ELF-1 (cell line): ENCODE measurements around the gene UNC5B.

Source experiments
- DNase-seq: peaks from one replicate; pipeline ENCODE4 v3.0.0-alpha.2; 2016; ENCODE audit warnings: low read depth, low spot score

The UNC5B gene

DNA sequence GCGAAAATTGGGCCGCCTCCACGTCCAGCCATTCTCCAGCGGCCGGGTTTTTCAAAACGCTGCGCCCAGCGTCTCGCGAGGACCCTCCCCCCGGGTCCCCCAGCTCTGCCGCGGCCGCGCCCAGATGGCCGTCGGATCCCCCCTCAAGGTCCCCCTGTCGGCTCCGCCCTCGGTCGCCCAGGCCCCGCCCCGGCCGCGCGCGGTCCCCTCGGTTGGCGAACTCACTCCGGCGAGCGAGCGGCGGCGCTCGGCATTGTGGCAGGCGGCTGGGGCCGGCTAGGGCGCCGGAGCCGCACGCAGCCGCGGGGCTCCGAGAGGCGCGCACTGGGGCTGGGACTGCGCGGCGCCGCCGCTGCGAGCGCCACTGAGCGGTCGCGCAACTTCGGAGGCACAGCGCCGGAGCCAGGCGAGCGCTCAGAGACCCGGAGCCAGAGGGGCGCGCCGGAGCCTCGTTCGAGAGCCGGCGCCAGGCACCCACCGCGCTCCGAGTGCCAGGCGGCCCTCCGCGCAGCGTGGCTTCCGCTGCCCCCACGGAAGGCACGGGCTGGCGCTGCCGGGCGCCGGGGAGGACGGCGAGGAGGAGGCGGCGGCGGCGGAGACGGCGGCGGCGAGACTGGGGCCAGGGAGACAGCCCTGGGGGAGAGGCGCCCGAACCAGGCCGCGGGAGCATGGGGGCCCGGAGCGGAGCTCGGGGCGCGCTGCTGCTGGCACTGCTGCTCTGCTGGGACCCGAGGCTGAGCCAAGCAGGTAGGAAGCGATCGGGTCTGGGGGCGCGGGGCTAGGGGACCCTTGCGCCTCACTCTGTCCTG is at the start of gene UNC5B:
Gene UNC5B, plus strand, starts transcription at position 253 of the 809 bp plus-strand sequence. Its CDS starts 416 bp downstream, at position 669.
- peak; percentile 88 for DNase-seq

DNA sequence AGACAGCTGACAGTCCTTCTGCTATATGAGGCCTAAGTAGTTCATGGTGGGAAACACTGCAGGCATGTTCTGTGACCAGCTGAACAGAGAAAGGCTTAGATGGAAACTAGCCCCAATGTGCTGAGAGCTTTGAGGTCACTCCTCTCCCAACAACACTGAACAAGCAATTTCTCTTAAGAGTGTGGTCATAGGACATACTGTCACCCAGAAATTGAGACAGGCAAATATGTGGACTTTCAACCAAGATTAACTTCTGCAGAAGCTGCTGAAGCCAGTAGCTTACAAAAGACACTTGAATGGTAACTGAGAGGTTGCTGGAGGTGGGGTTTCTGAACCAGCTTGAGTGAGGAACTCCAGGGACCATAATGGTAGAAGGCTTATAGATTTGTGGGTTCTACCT is 38.9 kb upstream of the UNC5B start:
- DNase-seq, result no peak

DNA sequence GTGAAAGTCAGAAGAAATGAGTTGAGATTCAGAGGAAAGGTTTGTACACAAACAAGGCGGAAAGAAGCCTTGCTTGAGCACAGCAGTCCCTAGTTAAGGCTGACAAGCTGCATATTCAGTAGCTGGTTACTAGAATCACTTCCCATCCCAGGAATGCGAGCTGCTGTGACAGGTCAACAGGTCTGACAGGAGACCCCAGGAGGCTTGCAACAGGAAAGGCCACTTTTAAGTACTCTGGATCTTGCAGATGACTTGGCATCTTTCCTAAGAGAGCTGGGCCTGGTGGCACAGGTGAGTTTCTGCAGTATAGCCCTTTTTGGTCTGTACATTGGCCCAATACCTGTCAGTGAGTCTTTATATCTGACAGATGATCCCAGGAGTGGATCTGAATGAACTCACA is 35.7 kb upstream of the UNC5B start:
- peak; percentile 69 for DNase-seq

DNA sequence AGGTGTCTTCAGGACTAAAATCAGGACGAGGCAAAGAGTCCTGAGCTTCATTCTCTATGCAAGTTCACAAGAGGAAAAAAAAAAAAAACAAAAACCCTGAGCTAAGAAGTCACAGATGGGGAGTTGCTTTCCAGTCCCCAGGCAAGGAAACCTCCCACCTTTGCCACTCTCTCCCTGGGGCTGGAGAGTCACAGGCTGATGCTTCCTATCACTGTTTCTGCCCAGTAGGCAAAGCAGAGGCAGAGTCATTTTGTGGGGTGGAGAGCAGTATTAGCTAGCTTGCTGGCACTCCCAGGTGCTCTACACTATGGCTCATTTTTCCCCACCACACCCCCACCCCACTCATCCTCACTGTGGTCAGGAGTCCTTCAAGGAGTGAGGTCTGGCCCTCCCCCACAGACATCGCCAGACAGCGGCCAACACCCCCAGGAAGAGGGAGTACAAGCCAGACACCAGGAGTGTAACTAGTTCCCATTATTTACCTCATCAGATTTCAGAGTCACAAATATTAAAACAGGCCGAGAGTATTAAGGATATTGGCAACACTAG is 34.6 kb upstream of the UNC5B start:
- no peak for DNase-seq

DNA sequence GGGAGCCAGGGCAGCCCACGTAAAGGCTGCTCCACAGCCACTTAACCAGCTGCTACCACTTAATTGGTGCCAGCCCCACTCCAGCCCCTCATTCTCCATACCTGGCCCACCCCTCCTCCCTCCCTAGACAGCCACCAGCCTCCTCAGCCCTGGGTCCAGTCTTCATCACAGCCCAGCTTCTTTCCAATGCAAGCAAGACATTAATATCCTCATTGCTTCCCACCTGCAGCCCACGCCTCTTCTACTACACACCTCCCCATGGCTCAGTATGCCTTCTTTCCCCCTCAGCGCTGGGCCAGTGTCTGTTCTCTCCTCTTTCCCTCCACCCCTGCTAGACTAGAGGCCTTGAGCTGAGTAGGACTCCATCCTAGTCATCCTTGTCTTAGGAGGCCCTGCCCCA is 33.5 kb upstream of the UNC5B start:
- DNase-seq, result no peak

DNA sequence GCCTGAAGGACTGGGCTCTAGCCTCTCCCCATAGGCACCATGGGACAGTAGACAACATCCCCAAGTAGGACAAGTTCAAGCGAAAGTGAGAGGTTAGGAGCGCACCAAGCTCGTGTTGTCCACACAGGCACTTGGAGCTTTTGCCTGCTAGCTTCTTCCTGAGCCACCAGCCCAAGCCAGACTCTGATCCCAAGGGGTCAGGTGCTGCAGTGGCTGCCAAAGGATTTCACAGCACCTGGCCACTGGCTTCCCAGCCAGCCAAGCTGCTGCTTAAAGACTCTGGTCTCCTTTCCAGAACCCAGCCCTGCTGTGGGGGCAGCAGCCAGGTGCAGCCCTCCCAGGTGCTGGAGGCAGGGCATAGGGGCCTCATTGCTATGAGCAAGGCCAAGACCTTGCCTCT is 33.0 kb upstream of the UNC5B start:
- no peak for DNase-seq

DNA sequence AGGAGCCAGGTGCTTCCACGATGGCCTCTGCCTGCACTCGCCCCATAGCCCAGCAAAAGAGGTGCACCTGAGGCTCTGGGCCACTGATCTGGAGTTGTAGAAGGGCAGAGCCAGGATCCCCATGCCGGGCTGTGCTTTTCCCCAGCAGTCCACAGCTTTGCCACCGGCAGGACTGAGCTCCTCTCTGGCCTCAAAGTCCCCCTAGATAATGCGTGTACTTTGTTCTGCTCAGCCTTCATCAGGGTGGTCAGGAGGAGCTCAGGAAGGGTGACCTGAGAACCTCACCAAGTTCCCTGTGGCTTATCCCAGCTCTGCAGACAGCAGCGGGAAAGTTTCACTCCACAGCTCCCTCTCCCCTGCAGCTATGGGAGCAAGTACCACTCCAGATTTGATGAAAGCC is 27.9 kb upstream of the UNC5B start:
- no peak for DNase-seq

DNA sequence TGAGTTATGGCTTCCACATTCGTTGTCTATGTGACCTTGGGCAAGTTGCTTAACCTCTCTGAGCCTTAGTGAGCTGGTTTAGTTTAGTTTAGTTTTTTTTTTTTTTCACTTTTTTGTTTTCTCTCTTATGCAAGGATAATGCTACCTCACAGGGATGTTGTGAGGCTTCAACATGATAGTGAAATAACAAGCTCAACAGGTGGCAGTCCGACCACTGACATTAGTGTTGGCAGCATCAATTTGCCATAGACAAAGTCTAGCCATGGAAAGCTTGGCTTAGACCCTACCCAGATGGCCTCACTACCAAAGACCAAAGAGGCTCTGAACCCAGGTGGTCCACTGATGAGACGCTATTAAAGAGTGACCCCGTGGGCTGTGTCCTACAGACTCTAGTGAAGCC is 27.2 kb upstream of the UNC5B start:
- no peak for DNase-seq

DNA sequence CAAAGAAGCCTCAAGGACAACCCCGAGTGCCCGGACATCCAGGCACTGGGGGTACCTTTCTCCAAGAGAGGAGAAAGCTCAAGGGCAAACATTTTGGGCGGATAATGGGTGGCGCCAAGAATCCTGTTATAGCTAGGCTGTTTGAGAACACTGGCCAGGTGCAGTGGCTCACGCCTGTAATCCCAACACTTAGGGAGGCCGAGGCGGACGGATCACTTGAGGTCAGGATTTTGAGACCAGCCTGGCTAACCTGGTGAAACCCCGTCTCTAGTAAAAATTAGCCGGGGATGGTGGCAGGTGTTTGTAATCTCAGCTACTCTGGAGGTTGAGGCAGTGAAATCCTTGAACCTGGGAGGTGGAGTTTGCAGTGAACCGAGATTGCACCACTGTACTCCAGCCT is 25.2 kb upstream of the UNC5B start:
- DNase-seq, result no peak

DNA sequence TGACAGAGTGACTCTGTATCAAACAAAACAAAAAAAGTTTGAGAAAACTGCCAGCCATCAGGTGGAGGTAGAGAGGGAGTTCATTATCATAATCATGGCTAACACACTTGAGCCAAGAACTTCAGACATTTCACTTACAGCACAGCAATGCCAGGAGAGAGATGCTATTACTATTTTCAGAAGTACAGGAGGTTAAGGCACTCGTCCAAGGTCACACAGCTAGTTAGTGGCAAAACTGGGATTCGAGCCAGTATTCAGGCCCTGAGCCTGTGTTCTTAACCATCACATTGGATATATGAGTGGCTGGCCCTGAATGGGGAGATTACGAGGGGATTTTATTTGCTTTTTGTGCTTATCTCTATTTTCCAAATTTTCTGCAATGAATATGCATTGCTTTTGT is 24.8 kb upstream of the UNC5B start:
- DNase-seq, result no peak

DNA sequence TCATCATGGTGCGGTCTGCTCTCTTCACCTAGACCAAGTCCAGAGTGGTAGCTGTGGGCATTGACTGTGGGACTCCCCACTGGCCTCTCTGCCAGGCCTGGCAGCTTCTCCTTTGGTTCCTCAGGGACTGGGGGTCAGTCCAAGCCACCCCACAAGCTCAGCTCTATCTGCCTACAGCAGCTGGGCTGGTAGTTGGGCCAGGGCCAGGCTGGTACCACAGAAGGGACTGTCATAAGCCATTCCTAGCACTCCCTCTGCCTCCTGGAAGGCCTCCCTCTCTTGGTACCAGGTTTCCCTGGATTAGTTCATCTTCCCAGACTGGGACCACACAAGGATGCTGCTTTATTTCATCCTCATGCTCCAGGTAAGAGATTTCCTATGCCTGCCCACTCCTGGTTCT is 24.2 kb upstream of the UNC5B start:
- no peak for DNase-seq

DNA sequence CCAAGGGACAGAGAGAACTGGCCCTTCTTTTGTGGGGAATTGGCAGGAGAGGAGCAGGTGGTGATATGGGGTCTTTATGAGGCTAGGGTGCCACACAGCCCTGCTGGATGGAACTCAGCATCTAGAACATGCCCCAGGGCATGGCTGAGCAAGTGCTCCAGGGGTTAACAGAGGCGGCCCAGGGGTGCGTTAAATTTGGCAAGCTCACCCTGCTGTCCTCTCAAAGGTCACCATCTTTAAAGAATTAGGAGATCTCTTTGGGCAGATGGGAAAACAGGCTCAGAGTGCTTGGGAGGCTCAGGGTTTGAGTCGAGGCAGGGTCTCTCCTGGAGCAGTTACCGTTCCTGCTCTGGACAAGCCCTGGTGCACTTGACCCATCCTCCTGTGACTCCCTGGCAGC is 21.4 kb upstream of the UNC5B start:
- no peak for DNase-seq

DNA sequence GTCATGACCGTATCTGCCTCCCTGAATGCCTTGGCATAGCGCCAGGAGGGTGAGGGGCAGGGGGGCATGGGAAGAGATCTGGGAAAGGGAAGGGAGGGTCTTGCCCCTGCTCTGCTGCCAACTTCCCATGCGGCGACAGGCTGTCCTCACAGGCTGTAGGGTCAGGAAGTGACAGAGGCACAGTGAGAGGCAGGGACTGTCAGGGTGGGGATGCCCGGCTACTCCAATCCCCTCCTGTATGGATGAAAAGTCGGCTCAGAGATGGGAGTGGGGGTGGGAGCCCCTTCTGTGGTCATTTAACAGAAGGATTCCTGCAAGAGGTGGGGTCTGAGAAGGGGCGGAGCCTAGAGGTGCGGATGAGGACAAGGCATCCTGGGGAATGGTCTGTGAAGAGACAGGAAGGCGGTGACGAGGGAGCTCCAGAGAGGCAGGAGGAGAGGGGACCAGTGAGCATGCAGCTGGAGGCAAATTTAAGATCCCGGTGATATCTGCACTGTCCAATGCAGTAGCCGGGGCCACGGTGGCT is 20.8 kb upstream of the UNC5B start:
- DNase-seq, result peak; percentile 49

DNA sequence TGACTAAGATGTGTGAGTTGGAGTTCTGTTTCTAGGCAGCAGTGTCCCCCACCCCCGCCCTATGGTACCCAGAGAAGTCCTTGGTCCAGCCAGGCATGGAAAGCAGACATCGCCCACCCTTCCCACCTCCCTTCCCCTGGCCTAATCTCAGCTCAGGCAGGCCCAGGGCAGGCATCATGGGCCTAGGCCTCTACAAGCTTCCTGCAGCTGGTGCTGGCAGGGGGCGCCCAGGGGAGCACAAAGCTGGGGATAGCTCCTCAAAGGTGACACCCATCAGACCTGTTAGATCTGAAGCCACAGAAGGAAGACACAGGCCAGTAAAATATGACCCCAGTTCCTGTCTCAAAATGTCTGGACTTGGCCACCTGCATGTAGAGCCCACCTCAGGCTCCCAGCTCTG is 18.9 kb upstream of the UNC5B start:
- no peak for DNase-seq

DNA sequence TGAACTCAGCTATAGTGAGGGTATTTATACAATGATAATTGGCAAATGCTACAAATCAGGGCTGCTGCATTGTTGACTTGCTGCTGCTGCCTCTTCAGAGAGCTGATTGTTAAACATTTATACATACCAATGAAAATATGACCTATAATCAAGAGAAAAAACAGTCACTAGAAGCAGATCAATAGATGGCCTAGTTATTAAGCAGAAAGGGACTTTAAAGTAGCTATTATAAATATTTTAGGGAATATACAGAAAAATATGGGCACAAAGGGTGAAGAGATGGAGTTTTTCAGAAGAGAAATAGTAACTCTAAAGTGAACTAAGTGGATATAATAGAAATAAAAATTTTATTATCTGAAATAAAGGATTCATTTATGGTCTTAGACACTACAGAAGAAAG is 14.4 kb upstream of the UNC5B start:
- no peak for DNase-seq

DNA sequence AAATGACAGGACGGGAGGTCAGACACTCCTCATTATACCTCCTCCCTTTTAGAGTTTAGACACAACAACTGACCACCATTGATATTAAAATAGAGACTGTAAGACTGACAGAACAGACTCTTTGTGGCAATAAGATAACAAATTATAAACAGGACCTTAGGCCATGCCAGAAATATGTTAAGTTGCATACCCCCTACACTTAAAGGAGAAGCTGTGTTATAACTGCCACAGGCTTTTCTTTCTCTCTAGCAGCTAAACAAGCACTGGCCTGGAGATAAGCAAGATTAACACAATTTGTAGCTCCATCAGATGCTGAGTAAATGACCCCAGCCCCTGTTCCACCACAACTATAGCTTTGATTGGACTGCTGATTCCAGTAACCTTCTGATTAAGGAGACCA is 10.5 kb upstream of the UNC5B start:
- peak; percentile 35 for DNase-seq

DNA sequence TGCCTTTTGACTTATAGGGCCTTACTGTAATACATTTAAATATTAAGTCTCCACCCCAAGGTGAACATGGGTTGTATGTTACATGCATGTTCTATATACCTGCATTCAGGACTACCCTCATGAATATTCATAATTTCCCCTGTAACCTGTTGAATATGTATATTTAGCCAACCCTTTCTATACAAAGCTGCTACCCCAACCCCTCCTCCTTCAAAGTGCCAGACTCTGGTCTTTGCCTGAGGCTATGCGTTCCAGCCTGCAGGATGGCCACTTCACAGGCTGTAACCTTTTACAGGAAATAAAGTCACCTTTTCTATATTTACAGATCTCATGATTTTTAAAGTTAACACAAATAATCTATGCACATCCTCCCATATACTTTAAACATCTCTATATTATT is 10.1 kb upstream of the UNC5B start:
- peak; percentile 75 for DNase-seq

DNA sequence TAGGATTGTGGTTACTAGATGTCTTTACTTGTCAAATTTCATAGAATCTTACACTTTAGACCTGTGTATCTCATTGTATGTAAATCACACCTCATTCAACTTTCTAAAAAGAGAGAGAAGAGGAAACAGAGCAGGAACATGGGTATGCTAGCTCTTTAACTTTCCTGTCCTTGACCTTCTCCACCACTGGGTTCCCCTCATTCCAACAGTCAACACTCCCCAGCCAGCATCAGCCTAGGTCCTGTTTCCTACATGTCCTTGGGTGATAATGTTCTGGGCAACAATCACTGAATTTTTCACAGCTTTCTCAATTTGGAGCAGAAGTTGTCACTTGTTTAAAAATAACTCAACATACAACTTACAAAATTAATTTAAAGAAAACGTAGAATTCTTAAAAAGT is 9.2 kb upstream of the UNC5B start:
- no peak for DNase-seq

DNA sequence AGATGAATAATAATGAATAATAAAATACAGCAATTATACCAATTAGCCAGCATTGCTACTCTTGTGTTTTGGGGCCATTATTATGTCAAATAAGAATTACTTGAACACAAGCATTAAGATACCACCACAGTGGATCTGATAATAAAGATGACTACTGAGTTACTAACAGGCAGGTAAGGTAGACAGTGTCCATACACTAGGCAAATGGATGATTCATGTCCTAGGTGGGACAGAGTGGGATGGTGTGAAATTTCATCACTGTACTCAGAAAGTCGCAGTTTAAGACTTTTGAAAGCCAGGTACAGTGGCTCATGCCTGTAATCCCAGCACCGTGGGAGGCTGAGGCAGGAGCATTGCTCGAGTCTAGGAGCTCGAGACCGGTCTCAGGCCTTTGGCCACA is 8.7 kb upstream of the UNC5B start:
- no peak for DNase-seq

DNA sequence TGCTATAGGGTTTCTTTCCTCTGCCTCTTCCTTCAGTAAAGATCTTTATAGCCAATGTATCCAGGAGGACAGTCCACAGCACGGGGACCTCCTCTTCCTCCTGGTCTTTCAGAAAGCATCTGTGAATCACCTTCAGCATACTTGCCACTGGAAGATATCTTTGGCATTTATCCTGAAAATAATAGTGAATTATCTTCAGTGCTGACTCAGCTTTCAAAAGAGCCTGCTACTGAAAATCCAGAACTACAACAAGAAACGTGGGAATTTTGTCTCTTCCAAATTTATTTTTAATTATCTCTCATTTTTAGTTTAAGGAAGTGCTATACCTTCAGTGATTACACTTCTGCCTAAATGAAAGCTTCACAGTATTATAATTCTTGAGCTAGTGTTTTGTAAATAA is 7.6 kb upstream of the UNC5B start:
- DNase-seq, result no peak

DNA sequence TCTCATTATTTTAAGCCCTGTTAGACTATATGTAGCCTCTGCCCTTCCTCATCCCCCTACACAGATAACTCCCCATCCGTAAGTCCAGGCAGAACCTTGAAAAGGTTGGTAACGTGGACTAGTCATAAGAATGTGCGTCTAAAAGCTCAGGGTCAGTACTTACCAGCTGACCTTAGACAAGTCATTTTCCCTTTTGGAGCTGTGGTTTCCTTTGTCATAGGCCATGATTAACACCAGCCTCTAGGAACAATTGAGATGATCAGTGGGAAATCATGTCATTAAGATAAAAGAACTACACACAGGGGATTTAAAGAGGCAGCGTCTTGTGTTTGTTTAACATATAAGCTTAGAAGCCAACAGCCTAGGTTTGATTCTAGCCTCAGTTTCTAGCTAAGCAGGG is 6.9 kb upstream of the UNC5B start:
- no peak for DNase-seq

DNA sequence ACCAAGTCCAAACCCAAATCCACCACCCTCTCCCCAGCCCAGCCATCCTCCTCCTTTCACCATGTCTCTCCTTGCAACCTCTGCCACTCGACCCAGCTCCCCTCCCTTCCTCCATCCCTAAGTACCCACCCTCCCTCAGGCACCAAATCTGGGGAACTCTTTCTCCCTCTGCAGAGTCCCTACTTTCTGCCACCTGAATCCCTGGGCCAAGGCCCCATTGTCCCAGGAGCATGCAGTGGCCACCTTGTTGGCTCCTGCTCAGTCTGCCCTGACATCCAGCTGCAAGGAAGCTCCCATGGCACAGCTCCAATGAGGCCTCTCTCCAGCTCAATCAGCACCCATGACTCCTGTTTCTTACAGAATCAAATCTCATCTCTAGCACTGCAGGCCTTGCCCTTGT is 5.5 kb upstream of the UNC5B start:
- DNase-seq, result no peak

DNA sequence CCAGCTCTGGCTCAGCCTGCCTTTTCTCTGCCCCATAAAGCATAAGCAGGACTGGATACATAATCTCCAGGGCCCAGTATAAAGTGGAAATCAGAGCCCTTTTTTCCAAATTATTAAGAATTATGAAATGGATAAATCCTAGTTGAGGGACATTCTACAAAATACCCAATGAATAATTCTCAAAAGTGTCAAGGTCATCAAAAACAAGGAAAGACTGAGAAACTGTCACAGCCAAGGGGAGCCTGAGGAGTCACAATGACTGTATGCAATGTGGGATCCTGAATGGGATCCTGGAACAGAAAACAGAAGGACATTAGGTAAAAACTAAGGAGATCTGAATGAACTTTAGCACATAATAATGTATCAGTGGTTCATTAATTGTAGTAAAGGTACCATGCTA is 4.8 kb upstream of the UNC5B start:
- DNase-seq, result no peak

DNA sequence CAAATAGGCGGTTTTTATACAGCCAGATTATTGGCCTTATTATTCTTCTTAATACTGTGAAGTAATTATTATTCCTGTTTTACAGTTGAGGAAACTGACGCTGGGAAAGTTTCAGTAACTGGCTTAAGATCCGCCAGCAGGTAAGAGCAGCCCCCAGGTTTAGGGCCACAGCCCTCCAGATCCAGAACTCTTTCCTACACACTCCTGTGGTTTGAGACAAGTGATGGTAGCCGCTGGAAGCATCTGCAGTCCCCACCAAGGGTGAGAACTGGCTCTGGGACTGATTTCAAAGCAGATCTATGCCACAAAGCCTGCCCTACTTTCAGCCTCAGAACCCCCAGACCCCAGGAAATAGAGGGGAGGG is 3.0 kb upstream of the UNC5B start:
- no peak for DNase-seq
